SK-N-SH (cell line): ENCODE data around the gene TTC7B.

ENCODE experiments used
- CTCF ChIP-seq: fragments of 200-600 bp; sonication (generic); IDR thresholded peaks from 2 replicates; pipeline ENCODE4 v1.6.1; 2017; ENCODE audit warnings: antibody characterized with exemption, mild to moderate bottlenecking, moderate library complexity
- EZH2phosphoT487 ChIP-seq: fragments of 200-600 bp; sonication (generic); IDR thresholded peaks from 2 replicates; pipeline ENCODE4 v1.6.1; 2017; ENCODE audit warnings: low read depth, mixed run types, mild to moderate bottlenecking, antibody characterized with exemption, moderate library complexity, borderline replicate concordance
- FOSL2 ChIP-seq: IDR thresholded peaks from 2 replicates; pipeline ENCODE4 v1.4.0; 2012; ENCODE audit warnings: low read depth, mild to moderate bottlenecking, moderate library complexity, borderline replicate concordance
- GABPA ChIP-seq: IDR thresholded peaks from 2 replicates; pipeline ENCODE4 v1.4.0; 2012; ENCODE audit warnings: low read depth, mild to moderate bottlenecking
- SMC3 ChIP-seq: IDR thresholded peaks from 2 replicates; pipeline ENCODE4 v1.6.1; 2012; ENCODE audit warnings: low read depth, low read length, improper control_type of control experiment

GRCh38 chr14:90781344-90781761 lies 34.9 kb downstream of the TTC7B start:
- TF ChIP-seq CTCF (no peak), GABPA (no peak), FOSL2 (no peak), SMC3 (no peak), EZH2phosphoT487 (no peak)
